HepG2 (cell line): ENCODE data around the gene ISG20L2. TPM values are rescaled to one million over a fixed set of nuclear protein-coding genes. Genes with fewer than 3 reads are reported as not detected.
A peak's percentile ranks its signal among the peaks of the same experiment; 100 is the strongest.

ENCODE experiments used
- AGO2 ChIP-seq: fragments of 200-400 bp; formaldehyde crosslinking; optimal IDR thresholded peaks from 2 replicates; pipeline ENCODE3; 2017; ENCODE audit warnings: mild to moderate bottlenecking, low read depth, low read length, moderate library complexity
- BORCS8-MEF2B ChIP-seq: sonication (generic); formaldehyde crosslinking; IDR thresholded peaks from 2 replicates; pipeline ENCODE4 v1.8.0; 2022; ENCODE audit warnings: mild to moderate bottlenecking, missing genetic modification reagents
- GABPB1 ChIP-seq: IDR thresholded peaks from 2 replicates; pipeline ENCODE4 v1.6.1; 2016; ENCODE audit warnings: mild to moderate bottlenecking, missing genetic modification reagents, moderate library complexity, missing compliant biosample characterization
- HOXD1 ChIP-seq: sonication (generic); formaldehyde crosslinking; IDR thresholded peaks from 2 replicates; pipeline ENCODE4 v1.5.0; 2020; ENCODE audit warnings: missing genetic modification reagents
- IRX3 ChIP-seq: sonication (generic); formaldehyde crosslinking; IDR thresholded peaks from 2 replicates; pipeline ENCODE4 v1.8.1; 2023; ENCODE audit warnings: mild to moderate bottlenecking, low read depth, missing genetic modification reagents, borderline replicate concordance
- MZF1 ChIP-seq: sonication (generic); formaldehyde crosslinking; IDR thresholded peaks from 2 replicates; pipeline ENCODE4 v1.8.1; 2023; ENCODE audit warnings: mild to moderate bottlenecking, missing genetic modification reagents, borderline replicate concordance
- NFKB2 ChIP-seq: sonication (generic); formaldehyde crosslinking; IDR thresholded peaks from 2 replicates; pipeline ENCODE4 v1.4.0; 2020; ENCODE audit warnings: missing genetic modification reagents, borderline replicate concordance
- NR2F6 ChIP-seq, 2 experiments: IDR thresholded peaks; 2 replicates each; pipeline ENCODE4 v1.6.1; 2016; ENCODE audit warnings: antibody characterized with exemption in 1 of 2, mild to moderate bottlenecking in 1 of 2
- TAF1 ChIP-seq: sonication (generic); formaldehyde crosslinking; IDR thresholded peaks from 2 replicates; pipeline ENCODE4 v1.4.0; 2020; ENCODE audit warnings: missing genetic modification reagents
- TBX2 ChIP-seq: sonication (generic); formaldehyde crosslinking; IDR thresholded peaks from 2 replicates; pipeline ENCODE4 v1.5.0; 2020; ENCODE audit warnings: missing genetic modification reagents, mild to moderate bottlenecking, borderline replicate concordance
- ZFYVE20 ChIP-seq: sonication (generic); formaldehyde crosslinking; IDR thresholded peaks from 2 replicates; pipeline ENCODE4 v1.8.0; 2023; ENCODE audit warnings: low read depth, mild to moderate bottlenecking, moderate library complexity, missing genetic modification reagents, borderline replicate concordance
- ZNF160 ChIP-seq: sonication (generic); formaldehyde crosslinking; IDR thresholded peaks from 2 replicates; pipeline ENCODE4 v1.8.0; 2022; ENCODE audit warnings: mild to moderate bottlenecking, inconsistent platforms, missing genetic modification reagents
- ZNF563 ChIP-seq: sonication (generic); formaldehyde crosslinking; IDR thresholded peaks from 2 replicates; pipeline ENCODE4 v1.8.0; 2022; ENCODE audit warnings: mild to moderate bottlenecking, moderate library complexity, missing genetic modification reagents
- ZNF619 ChIP-seq: sonication (generic); formaldehyde crosslinking; IDR thresholded peaks from 2 replicates; pipeline ENCODE4 v1.4.0; 2020; ENCODE audit warnings: mild to moderate bottlenecking, missing genetic modification reagents
- ZNF713 ChIP-seq: sonication (generic); formaldehyde crosslinking; IDR thresholded peaks from 2 replicates; pipeline ENCODE4 v1.4.0; 2020; ENCODE audit warnings: mild to moderate bottlenecking, missing genetic modification reagents
- ZNF749 ChIP-seq: sonication (generic); formaldehyde crosslinking; IDR thresholded peaks from 2 replicates; pipeline ENCODE4 v1.8.0; 2022; ENCODE audit warnings: mild to moderate bottlenecking, missing genetic modification reagents, moderate library complexity, borderline replicate concordance
- polyA plus RNA-seq, 8 experiments: library from polyadenylated mRNA; depleted of rRNA in 3 of 8; stranded (reverse) in 7 of 8; unstranded in 1 of 8; fragments of >200 nt; fragmentation: Illumina TruSeq in 4 of 8; extraction: Trizol in 4 of 8; gene quantifications; 2 replicates each; pipeline versions ENCODE4 v1.2.1 to v1.2.3, GENCODE V29; 2011 to 2016; ENCODE audit warnings: low read depth in 4 of 8, missing spikeins in 1 of 8, mixed read lengths in 1 of 8; ENCODE audit not compliant: insufficient read depth in 1 of 8
- total RNA-seq, 5 experiments: library from RNA; depleted of rRNA; stranded (reverse); fragments of >200 nt; fragmentation: Illumina TruSeq; extraction: Trizol; gene quantifications; 2 replicates each; pipeline ENCODE4 v1.2.3, GENCODE V29; 2016; ENCODE audit warnings: low read depth in 1 of 5
- TF ChIP-seq, protein P1 (sequence below): sonication (generic); formaldehyde crosslinking; IDR thresholded peaks from 2 replicates; pipeline ENCODE4 v1.4.0; 2020; ENCODE audit warnings: missing genetic modification reagents, borderline replicate concordance
- TF ChIP-seq, protein P2 (sequence below): sonication (generic); formaldehyde crosslinking; IDR thresholded peaks from 2 replicates; pipeline ENCODE4 v1.4.0; 2020; ENCODE audit warnings: missing genetic modification reagents
- TF ChIP-seq, protein P3 (sequence below): IDR thresholded peaks from 2 replicates; pipeline ENCODE4 v1.6.1; 2016; ENCODE audit warnings: missing compliant biosample characterization, missing genetic modification reagents, borderline replicate concordance

The ISG20L2 gene
- total and polyA plus RNA-seq, 2 of the 13 experiments (the other 11 are each of a cell fraction or from before 2014, with no cell fraction given) = 19.8 to 21.3 TPM

DNA sequence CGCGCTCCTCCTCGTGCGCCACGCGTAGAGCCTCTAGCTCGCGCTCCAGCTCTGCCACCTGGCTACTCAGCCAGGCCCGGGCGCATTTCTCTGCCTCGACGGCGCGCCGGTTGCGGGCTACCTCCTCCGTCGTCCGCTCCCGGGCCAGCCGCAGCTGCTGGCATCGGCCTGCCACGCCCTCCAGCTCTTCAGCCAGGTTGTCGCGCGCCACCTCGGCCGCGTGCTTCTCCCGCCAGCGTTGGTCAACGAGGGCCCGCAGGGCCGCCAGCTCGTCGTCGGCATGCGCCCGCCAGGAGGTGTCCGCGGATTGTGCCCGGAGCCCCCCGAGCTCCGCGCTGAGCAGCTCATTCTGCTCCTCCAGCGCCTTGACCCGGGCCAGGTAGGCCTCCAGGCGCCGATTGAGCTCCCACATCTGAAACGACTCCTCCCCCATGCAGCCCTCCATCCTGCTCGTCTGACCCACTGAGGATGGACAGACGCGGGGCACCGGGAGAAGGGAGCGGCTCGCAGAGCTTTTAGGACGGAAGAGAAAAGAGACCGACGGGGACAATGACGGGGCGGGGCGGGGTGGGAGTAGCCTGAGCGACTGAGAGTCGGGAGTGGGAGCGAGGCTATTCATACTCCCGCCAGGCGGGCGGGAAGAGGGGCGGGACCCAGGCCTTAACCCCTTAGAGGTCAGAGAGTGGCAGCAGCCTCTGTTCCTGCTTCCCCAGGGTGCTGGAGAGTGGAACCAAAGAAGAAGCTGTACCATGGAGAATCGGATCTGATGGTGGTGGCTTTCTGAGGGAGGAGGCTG lies 51.5 kb downstream of the ISG20L2 start, which contains the start of gene NES (continued):
- TF ChIP-seq MZF1 (CRISPR knock-in tag) (no peak), TAF1 (CRISPR knock-in tag) (peak; percentile 43; the same call in 1 of the 2 replicates), ZNF619 (CRISPR knock-in tag) (no peak), IRX3 (CRISPR knock-in tag) (no peak), NR2F6 (IDR thresholded peaks at IDR 0.05) (no peak), NR2F6 (CRISPR knock-in tag; IDR thresholded peaks at IDR 0.05) (no peak), ZNF563 (CRISPR knock-in tag) (no peak), TBX2 (CRISPR knock-in tag) (peak; percentile 29; the same call in 1 of the 2 replicates), ZNF160 (CRISPR knock-in tag) (no peak), AGO2 (peak; percentile 59), HOXD1 (CRISPR knock-in tag) (0 out of 2 replicates have a peak, but pooled peaks have one; percentile 40), ZFYVE20 (CRISPR knock-in tag) (no peak), GABPB1 (CRISPR knock-in tag) (no peak; the same call in none of the 2 replicates), ZNF713 (CRISPR knock-in tag) (no peak), ZNF749 (CRISPR knock-in tag) (0 out of 2 replicates have a peak, but pooled peaks have one; percentile 35), NFKB2 (CRISPR knock-in tag) (no peak), BORCS8-MEF2B (CRISPR knock-in tag) (0 out of 2 replicates have a peak, but pooled peaks have one; percentile 14)
- TF ChIP-seq, protein P1, sequence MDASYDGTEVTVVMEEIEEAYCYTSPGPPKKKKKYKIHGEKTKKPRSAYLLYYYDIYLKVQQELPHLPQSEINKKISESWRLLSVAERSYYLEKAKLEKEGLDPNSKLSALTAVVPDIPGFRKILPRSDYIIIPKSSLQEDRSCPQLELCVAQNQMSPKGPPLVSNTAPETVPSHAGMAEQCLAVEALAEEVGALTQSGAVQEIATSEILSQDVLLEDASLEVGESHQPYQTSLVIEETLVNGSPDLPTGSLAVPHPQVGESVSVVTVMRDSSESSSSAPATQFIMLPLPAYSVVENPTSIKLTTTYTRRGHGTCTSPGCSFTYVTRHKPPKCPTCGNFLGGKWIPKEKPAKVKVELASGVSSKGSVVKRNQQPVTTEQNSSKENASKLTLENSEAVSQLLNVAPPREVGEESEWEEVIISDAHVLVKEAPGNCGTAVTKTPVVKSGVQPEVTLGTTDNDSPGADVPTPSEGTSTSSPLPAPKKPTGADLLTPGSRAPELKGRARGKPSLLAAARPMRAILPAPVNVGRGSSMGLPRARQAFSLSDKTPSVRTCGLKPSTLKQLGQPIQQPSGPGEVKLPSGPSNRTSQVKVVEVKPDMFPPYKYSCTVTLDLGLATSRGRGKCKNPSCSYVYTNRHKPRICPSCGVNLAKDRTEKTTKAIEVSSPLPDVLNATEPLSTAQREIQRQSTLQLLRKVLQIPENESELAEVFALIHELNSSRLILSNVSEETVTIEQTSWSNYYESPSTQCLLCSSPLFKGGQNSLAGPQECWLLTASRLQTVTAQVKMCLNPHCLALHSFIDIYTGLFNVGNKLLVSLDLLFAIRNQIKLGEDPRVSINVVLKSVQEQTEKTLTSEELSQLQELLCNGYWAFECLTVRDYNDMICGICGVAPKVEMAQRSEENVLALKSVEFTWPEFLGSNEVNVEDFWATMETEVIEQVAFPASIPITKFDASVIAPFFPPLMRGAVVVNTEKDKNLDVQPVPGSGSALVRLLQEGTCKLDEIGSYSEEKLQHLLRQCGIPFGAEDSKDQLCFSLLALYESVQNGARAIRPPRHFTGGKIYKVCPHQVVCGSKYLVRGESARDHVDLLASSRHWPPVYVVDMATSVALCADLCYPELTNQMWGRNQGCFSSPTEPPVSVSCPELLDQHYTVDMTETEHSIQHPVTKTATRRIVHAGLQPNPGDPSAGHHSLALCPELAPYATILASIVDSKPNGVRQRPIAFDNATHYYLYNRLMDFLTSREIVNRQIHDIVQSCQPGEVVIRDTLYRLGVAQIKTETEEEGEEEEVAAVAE (CRISPR knock-in tag) = no peak
- TF ChIP-seq, protein P2, sequence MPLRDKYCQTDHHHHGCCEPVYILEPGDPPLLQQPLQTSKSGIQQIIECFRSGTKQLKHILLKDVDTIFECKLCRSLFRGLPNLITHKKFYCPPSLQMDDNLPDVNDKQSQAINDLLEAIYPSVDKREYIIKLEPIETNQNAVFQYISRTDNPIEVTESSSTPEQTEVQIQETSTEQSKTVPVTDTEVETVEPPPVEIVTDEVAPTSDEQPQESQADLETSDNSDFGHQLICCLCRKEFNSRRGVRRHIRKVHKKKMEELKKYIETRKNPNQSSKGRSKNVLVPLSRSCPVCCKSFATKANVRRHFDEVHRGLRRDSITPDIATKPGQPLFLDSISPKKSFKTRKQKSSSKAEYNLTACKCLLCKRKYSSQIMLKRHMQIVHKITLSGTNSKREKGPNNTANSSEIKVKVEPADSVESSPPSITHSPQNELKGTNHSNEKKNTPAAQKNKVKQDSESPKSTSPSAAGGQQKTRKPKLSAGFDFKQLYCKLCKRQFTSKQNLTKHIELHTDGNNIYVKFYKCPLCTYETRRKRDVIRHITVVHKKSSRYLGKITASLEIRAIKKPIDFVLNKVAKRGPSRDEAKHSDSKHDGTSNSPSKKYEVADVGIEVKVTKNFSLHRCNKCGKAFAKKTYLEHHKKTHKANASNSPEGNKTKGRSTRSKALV (CRISPR knock-in tag) = no peak
- TF ChIP-seq, protein P3, sequence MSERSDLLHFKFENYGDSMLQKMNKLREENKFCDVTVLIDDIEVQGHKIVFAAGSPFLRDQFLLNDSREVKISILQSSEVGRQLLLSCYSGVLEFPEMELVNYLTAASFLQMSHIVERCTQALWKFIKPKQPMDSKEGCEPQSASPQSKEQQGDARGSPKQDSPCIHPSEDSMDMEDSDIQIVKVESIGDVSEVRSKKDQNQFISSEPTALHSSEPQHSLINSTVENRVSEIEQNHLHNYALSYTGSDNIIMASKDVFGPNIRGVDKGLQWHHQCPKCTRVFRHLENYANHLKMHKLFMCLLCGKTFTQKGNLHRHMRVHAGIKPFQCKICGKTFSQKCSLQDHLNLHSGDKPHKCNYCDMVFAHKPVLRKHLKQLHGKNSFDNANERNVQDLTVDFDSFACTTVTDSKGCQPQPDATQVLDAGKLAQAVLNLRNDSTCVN (CRISPR knock-in tag) = no peak
